ENCODE results near the gene EPHA6.

DNA sequence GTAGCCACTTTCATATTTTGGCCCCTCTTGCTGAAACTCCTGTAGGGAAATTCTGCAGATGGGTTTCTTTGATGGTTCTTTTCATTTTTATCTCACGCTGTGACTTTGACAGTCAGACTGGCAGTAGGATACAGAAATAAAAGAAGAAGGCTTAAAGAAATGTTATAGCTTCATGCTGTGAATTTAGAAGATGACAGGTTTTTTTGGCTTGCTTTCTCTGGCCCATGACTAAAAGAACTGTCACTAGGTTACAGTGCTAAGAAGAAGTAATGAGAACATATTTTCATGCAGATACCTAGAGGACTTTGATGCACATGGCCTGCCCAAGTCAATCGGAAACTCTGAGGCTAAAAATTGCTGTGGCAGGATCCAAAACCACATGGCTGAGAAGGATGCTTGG, 334.5 kb downstream of the EPHA6 start:
- no peak for TF ChIP-seq TCF12 (IDR thresholded peaks at IDR 0.05; ENCODE audit: low read depth, low read length)
- no peak for TF ChIP-seq POLR2A (IDR thresholded peaks at IDR 0.05; ENCODE audit: low read depth, low read length)
- TF ChIP-seq, protein P1, sequence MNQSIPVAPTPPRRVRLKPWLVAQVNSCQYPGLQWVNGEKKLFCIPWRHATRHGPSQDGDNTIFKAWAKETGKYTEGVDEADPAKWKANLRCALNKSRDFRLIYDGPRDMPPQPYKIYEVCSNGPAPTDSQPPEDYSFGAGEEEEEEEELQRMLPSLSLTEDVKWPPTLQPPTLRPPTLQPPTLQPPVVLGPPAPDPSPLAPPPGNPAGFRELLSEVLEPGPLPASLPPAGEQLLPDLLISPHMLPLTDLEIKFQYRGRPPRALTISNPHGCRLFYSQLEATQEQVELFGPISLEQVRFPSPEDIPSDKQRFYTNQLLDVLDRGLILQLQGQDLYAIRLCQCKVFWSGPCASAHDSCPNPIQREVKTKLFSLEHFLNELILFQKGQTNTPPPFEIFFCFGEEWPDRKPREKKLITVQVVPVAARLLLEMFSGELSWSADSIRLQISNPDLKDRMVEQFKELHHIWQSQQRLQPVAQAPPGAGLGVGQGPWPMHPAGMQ (IDR thresholded peaks at IDR 0.05; ENCODE audit: borderline replicate concordance), result no peak
- no peak for TF ChIP-seq MXI1 (IDR thresholded peaks at IDR 0.05; ENCODE audit: low read depth, low read length)
- TF ChIP-seq, protein P2, sequence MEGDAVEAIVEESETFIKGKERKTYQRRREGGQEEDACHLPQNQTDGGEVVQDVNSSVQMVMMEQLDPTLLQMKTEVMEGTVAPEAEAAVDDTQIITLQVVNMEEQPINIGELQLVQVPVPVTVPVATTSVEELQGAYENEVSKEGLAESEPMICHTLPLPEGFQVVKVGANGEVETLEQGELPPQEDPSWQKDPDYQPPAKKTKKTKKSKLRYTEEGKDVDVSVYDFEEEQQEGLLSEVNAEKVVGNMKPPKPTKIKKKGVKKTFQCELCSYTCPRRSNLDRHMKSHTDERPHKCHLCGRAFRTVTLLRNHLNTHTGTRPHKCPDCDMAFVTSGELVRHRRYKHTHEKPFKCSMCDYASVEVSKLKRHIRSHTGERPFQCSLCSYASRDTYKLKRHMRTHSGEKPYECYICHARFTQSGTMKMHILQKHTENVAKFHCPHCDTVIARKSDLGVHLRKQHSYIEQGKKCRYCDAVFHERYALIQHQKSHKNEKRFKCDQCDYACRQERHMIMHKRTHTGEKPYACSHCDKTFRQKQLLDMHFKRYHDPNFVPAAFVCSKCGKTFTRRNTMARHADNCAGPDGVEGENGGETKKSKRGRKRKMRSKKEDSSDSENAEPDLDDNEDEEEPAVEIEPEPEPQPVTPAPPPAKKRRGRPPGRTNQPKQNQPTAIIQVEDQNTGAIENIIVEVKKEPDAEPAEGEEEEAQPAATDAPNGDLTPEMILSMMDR (IDR thresholded peaks at IDR 0.05 in 2 of 3, conservative IDR thresholded peaks at IDR 0.05 in 1 of 3; ENCODE audit: control insufficient read depth in 2 of 3, extremely low read depth in 1 of 3, insufficient read depth in 1 of 3, low read depth in 3 of 3, low read length in 3 of 3), result no peak
- TF ChIP-seq TAF1 (IDR thresholded peaks at IDR 0.05; ENCODE audit: borderline replicate concordance, low read depth, low read length), result no peak

Data from GM12878 (cell line).